HG02840 (cell line): ENCODE data around the gene SYNE3.

Experiments used
- ATAC-seq: cut with Tn5 transposase; IDR thresholded peaks from one replicate; pipeline ENCODE4 v1.9.1; 2021; ENCODE audit warnings: mild to moderate bottlenecking, moderate library complexity, moderate number of reproducible peaks; ENCODE audit not compliant: unreplicated experiment, low FRiP score

The SYNE3 gene

GRCh38 chr14:95507701-95508103 is 8.7 kb downstream of the SYNE3 start:
- no peak for ATAC-seq

DNA sequence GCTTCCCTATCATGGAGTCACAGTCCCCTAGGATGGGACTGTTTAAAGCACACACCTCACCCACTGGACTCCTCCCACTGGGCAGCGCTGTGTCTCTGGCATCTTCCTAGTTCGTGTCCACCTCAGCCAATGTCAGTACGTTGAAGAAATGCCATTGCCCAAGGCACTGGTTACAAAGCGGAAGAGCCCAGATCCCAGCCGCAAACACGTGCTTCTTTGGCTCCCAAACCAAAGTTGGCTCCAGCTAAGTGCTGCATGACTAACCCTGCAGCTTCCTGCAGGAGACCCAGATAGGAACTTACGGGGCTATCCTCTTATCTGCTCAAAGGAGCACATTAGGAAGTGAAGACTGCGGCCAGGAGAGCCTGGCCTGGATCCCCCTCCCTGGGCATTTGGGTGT is 9.3 kb downstream of the SYNE3 start:
- ATAC-seq: no peak

GRCh38 chr14:95505030-95505589 is 11.3 kb downstream of the SYNE3 start:
- ATAC-seq: no peak

DNA sequence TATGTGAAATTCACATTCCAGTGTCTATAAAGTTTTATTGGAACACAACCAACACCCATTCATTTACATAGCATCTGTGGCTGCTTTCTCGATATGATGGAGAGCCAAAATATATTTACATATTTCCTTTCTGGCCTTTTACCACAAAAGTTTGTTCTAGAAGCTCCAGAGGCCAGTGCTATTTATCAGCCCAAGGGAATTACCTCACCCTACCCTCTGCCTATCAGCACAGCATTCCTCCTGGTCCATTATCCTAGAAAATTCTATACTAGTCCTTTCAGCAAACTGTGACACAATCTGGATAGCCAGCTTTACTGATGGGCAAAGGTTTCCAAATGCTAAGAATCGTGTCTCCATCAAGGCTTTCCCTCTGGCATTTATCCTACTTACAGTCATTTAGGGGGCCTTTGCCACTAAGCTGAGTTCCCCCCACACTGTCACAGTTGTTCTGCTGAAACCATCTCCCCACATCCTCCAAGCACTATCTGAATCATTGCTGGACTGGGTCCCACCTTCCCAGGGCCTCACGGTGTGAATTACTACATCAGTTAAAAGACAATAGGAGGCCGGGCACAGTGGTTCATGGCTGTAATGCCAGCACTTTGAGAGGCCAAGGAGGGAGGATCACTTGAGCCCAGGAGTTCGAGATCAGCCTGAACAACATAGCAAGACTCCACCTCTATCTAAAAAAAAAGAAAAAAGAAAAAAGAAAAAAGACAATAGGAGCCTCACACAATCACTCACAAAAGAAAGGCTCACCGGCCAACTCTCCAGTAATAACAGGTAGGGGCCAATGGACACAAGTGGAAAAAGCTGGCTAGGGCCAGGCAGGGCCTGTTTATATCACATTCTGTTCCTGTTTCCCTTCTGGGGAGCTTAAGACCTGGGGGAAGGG is 12.1 kb downstream of the SYNE3 start:
- ATAC-seq: no peak

DNA sequence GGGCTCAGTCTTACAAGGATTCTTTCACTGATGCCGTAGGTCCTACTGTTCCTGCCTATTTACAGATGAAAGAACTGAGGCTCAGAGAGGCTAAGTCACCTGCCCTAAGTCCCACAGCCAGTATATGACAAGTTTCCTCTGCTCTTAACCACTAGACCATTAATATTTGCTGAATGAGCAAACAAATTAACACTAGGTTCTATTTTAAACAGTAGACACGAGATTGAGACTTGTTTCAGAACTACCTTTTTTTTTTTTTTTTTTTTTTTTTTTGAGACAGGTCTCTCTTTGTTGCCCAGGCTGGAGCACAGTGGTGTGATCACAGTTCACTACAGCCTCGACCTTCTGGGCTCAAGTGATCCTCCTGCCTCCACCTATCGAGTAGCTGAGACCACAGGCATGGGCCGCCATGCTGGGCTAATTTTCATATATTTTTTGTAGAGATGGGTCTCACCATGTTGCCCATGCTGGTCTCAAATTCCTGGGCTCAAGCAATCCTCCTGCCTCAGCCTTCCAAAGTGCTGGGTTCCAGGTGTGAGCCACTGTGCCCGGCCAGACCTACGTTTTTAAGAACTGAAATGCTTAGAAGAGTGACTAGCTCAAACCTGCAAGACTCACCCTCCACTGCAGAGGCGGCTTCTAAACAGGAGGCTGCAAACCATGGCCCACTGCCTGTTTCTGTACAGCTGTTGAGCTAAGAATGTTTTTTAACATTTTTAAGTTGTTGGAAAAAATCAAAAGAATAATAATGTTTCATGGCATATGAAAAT is 12.9 kb downstream of the SYNE3 start:
- ATAC-seq: peak; percentile 47

GRCh38 chr14:95502381-95502950 is 14.0 kb downstream of the SYNE3 start:
- ATAC-seq: no peak

- no peak for ATAC-seq
Observed at GRCh38 chr14:95500772-95501401, 15.6 kb downstream of the SYNE3 start.

- no peak for ATAC-seq
Observed at GRCh38 chr14:95500201-95500681, 16.2 kb downstream of the SYNE3 start.

- ATAC-seq: no peak
Observed at GRCh38 chr14:95499354-95499750, 17.1 kb downstream of the SYNE3 start.

DNA sequence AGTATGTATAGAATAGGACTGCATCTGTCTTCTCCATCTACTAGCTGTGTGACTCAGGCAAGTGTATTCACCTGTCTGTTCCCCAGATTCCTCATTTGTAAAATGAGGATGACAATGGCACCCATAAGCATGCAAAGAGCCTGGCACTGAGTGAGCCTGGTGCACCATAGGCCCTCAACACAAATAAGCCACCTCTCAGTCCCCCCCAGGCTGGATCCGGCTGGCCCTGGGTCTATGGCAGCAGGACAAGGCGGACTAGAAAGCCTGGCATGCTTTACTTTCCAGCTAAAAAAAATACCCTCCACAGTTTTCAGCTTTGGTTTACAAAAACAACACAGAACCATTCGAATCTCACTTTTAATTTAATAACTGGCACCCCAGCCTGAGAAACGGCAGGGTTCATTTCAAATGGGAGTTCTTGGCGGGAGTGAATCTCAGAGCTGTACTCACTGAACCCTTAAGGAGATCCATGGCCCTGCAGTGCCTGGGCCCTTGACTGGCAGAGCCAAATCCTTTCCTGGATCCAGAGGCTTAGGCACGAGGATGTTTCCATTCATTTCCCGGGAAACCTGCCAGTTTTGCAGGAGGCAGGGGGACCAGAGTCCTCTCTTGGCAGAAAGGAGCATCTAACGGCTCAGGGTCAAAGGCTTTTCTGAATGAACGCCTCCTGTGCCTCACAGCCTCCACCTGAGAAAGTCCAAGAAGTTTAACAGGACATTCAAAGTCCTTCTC is 17.7 kb downstream of the SYNE3 start:
- ATAC-seq: no peak

- ATAC-seq: no peak
Observed at GRCh38 chr14:95497561-95498011, 18.9 kb downstream of the SYNE3 start.

- no peak for ATAC-seq
Observed at GRCh38 chr14:95496690-95497259, 19.7 kb downstream of the SYNE3 start.

DNA sequence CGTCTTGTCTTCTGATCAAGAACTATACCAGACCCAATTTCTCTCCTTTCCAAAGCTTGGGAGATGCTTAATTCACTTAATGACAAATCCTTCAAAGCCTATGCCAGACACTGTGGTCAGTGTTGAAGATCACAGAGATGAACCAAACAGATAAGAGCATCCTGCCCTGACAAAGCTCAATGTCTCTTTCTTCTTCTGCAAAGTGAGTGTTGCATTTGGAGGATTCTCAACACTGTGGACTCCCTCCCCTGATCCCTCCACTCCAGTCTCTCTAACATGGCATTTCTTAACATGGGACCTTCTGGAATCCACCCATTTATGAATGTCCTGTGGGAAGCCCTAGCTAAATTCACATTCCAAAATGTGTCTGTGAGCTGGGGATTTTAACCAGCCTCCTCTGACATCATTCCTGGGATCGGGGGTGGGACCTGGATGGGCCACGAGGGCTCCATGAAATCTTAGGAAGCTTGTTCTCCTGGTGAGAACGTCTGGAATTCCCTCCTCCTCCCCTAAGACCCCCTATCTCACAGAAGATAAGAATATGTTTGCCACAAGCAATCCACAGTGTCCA is 20.3 kb downstream of the SYNE3 start:
- no peak for ATAC-seq

DNA sequence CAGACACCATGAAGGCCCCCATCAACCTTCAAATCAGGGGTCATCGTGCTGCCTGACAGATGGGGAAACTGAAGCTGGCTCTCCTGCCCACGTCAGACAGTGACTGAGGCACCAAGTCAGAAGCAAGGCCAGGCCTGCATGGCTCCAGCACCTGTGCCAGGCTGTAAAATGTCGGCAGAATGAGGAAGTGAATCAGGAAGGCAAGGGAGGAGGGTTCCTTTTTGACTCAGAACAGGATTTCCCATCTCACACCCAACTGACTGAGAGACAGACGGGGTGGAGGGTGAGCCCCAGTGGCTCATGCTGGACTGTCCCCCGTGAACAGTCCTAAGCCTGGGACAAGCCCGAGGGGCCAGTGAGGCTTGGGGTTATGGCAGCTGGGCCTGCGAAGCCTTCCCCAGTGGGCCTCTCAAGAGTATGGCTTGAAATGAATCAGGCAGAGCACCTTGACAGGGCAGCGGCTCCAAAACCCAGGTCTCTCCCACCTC is 20.9 kb downstream of the SYNE3 start:
- peak; percentile 70 for ATAC-seq

GRCh38 chr14:95495076-95495475 is 21.4 kb downstream of the SYNE3 start:
- ATAC-seq: peak; percentile 6

DNA sequence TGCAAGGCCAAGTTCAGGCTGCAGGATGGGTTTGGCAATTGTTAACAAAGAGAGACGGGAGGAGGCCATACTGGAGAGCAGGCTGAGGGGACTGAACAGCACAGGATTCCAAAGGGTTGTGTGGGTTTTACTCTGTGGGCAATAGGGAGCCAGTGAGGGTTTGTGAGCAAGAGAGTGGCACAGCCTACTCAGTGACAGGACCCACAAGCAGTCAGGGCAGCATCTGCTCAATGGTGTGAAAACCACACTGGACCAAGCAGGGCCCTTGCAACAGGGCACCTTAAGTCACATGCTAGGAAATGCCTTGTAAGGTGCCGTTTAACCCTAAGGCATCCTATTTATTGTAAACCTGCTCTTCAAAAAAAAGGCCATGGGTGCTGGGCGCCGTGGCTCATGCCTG is 22.0 kb downstream of the SYNE3 start:
- no peak for ATAC-seq

GRCh38 chr14:95493976-95494375 is 22.5 kb downstream of the SYNE3 start:
- no peak for ATAC-seq

DNA sequence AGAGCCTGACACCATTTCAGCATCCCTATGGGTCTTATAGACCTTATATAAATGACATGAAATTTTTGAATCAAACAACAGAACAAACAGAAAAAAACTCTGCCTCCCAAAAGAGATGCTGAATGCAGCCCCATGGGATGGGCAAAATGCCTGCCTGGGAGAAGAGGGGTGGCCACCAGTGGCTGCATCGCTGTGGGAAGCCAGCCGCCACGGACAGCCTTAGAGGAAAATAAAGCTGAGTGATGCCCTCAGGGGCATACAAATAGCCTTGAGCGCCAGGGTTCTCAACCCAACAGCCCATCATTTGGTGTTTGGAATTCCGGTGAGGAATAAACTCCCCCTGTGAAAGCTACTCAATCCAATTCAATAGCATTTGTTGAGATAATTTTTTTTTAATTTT is 22.9 kb downstream of the SYNE3 start:
- no peak for ATAC-seq
